CD4-positive, alpha-beta T cell treated with Interleukin-6 at 100 ng/mL for 8 hours (primary cell): ENCODE measurements around the gene RREB1.

ENCODE experiments used
- DNase-seq: peaks from one replicate; pipeline ENCODE4 v3.0.0-alpha.2; 2020; ENCODE audit warnings: mixed read lengths, low spot score

Gene RREB1

DNA sequence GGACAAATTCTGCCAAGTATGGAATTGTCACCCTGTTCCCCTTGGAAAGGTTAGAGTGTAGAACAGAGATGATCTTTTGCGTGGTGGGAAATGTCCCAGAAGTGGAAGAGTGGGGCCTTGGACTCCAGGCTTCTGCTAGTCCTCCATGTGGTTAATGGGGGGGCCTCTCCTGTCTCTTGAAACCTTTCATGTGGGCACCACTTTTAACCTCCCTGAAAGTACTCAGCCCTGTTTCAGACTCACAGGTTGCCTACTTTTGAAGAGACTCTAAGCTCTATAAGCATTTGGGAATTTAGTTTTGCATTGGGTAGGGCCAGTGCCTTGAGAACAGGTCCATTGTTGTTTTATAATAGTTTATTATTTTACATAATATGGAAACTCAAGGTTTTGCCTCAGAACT lies 17.5 kb downstream of the RREB1 start:
- DNase-seq, result no peak

GRCh38 chr6:7126754-7127153 lies 19.0 kb downstream of the RREB1 start:
- no peak for DNase-seq

- no peak for DNase-seq
Measured at GRCh38 chr6:7127680-7128079, 19.9 kb downstream of the RREB1 start.

DNA sequence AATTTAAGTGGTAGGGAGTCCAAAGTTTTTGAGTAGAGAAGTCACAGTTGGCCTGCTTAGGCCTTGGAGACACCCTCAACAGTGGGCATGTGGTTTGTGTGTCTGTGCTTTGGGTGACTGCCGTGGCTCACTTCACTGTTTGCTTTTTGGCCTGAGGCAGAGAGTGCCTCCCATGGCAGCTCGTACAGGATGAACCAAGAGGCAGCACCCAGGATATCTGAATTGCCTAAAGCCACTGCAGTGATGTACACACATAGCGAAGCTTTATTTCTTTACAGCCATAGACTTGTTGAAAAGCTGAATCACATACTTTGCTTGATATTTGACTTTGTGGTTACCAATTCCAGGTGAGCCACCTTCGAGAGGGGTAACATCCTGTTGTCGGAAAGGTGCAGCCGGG lies 21.6 kb downstream of the RREB1 start:
- DNase-seq, result no peak

GRCh38 chr6:7129784-7130569 lies 22.2 kb downstream of the RREB1 start:
- no peak for DNase-seq

GRCh38 chr6:7131390-7131789 lies 23.6 kb downstream of the RREB1 start:
- no peak for DNase-seq

DNA sequence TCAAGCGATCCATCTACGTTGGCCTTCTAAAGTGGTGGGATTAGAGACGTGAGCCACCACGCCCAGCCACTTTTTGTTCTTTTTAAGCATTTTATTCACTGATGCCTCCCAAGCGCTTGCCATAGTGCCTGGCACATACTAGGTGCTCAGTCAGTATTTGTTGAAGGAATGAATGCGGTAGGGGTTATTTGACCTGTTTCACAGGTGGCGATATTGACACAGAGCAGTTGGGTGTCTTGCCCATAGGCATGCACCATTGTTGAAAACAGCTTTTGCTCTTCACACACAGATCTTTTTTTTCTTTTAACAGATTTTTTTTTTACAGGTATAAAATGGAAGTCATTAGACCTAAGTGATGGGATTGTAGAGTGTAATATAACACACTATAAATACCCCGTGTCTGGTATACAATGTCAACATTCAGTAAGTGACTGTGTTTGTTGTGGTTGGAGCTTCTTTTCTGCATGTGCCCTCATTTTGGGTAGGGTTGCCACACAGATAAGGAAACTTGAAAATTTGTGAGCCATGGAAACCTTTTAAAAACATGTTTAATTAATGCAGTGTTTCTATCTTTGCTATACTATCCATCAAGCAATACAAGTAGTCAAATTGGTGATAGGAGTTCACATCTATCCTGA lies 24.8 kb downstream of the RREB1 start:
- DNase-seq, result no peak

DNA sequence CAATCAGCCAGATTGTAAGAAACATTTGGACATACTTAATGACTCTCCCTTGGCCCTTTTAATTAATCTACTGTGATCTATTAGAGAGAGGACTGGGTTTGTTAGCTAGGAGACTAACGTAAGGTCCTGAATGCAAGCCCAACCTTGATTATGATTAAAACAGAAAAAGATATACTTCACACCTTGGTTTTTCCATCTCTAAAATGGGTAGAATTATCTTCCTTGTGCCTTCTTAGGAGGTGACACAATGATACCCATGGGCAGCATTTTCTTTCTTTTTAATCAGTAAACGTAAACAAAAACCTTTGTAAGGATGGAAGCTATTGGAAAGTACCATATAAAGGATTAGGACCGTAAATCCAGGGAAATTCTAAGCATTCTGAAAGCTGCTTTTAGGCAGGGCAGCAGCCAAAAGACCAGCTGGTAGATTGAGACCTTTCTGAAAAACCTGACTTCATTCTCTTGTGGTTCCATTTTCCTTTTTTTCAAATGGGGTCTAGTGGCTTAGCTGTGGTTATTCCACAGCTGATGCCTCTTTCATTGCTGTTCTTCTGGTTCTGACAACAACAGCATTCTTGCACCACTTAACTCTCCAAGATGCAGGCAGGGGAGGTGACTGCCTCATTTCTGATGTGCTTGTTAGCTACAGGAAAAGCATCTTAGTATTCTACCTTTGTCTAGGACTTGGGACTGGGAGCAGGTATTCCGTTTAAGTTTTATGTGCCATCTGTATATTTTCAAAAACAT lies 27.4 kb downstream of the RREB1 start:
- no peak for DNase-seq

DNA sequence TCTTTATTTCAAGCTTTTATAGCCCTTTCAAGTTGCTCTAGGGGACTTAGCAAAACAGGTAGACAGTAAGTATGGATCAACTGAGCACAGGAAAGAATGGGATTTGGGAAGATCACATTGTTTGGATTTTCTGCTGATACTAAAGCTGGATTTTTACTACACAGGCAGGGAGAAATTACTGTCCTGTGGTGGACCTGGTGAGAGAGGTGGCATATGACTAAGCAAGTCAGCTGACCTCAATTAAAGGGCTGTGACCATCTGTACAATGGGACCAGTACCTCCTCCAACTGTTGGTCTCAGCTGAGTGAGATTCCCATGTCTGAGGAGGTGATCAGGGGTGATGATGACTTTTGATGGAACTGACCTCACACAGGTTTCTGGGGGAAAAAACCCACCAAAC lies 28.0 kb downstream of the RREB1 start:
- DNase-seq, result no peak

DNA sequence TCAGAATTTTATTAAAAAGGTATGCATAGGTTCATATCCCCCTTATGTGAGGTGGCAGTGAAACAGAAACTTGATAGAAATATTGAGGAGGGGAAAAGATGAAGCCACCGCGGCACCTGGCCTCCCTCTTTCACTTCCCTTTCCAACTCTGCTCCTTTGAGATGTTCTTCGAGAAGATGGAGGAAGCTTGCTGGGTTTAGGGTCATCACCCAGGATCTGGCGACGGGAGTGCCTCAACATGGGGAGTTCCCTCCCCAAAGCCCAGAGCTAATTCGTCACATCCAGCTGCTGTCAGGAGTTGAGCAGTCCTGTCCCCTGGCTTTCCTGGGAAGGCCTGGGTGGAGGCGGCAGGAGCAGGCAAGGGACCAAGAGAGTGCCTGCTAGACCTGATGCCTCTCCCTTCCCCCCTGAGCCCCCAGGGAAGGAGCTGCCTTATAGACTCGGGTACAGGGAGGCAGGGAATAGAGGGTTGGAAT lies 29.1 kb downstream of the RREB1 start:
- no peak for DNase-seq

- DNase-seq, result peak; percentile 66
Measured at GRCh38 chr6:7137335-7138045, 29.7 kb downstream of the RREB1 start.

- DNase-seq, result no peak
Measured at GRCh38 chr6:7138046-7138531, 30.3 kb downstream of the RREB1 start.

DNA sequence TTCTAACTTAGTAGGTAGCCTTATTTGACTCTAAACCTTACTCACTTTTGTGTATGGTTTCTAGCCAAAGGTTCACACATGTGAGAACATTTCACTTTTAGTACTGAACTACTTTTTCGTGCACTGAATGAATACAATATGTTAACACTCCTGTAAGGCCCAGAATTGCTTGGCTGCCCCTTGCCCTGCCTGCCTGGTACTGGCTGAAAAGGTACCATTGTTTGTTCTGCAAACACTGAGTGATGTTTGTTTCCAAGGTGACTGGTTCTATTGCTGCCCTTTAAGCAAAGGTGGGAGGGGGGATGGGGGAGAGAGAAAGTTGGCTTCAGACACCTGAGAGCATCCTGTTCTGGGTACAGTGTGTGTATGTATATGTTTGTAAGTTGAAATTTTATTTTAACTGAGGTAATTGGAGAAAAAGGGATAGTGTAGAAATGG lies 31.2 kb downstream of the RREB1 start:
- peak; percentile 37 for DNase-seq

GRCh38 chr6:7139835-7140470 lies 32.2 kb downstream of the RREB1 start:
- DNase-seq, result no peak

GRCh38 chr6:7140631-7141378 lies 33.0 kb downstream of the RREB1 start:
- DNase-seq, result peak; percentile 76

DNA sequence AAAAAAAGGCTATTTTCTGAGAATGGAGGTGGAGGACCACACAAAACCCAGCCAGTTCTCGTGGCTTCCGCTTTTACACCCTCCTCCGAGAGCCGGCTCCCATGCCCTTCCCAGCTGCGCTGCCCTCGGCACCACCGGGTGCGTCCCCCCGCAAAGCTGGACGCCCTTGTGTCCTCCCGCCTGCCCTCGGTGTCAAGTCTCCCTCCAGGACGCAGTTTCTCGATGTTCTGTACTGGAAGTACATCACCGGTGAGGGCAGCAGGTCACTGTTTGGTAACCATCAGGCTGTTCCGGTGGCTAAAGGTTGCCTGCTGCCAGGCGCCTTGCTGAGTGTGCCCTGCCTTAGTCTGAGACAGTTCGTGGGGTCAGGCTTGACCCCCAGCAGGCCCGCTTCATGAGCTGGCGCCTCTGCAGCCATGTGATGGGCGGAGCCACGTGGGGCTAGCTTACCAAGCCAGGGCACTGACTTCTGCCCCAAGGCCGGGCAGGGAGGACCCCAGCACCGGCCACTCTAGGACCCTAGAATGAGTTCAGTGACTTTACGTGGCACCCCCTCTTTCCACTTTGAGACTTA lies 34.6 kb downstream of the RREB1 start:
- DNase-seq, result no peak

- no peak for DNase-seq
Measured at GRCh38 chr6:7142918-7143475, 35.2 kb downstream of the RREB1 start.

GRCh38 chr6:7143476-7143974 lies 35.8 kb downstream of the RREB1 start:
- no peak for DNase-seq

DNA sequence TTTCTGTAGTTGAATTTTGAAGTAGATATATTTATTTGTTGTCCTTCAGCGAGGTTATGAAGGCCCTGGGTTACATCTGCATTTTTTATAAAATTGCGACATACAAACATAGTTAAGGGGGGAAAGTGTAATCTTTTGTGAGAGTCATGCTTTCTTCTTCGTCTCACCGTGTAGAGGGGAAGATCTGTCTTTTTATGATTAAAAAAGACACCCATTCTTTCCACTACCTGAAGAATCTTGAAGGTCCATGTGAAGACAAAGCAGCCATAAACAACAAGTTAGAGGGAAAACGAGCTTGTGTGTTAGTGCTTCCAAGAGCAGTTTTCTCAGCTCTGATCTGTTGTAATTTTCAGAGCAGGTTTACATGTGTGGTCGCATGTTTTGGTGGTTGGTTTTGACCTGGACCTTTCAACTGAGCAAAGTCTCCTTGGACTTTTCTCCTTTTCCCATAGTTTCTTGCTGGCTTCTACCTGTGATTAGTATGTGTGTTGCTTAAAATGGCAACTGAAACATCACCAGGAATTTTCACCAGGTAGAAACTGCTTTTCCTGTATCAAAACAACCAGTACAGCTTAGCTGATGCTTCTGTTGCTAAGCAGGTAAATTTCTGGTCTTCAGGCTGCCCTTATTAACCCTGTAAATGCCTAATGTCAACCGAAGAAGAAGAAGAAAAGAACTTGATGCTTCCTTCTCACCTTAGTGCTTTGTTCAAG lies 37.3 kb downstream of the RREB1 start:
- no peak for DNase-seq
